HG02884 (cell line): ENCODE results near the gene TBC1D22A.

Experiments used
- ATAC-seq: cut with Tn5 transposase; IDR thresholded peaks from one replicate; pipeline ENCODE4 v1.9.1; 2021; ENCODE audit warnings: mild to moderate bottlenecking, moderate library complexity; ENCODE audit not compliant: unreplicated experiment

Gene TBC1D22A

DNA sequence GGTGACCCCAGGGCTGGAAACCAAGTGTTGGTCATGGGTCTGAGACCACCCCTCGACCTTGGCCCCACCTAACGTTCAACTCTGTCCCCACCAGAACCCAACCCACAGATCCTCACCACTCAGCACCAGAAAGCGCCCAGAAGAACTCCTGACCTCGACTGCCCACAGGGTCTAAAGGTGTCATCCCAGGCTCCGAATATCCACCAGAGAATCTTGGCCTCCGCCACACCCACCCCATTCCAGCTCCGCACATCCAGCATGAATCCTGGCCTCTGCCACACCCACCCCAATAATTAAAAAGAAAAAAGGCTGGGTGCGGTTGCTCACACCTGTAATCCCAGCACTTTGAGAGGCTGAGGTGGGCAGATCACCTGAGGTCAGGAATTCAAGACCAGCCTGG, 25.7 kb upstream of the TBC1D22A start:
- no peak for ATAC-seq

DNA sequence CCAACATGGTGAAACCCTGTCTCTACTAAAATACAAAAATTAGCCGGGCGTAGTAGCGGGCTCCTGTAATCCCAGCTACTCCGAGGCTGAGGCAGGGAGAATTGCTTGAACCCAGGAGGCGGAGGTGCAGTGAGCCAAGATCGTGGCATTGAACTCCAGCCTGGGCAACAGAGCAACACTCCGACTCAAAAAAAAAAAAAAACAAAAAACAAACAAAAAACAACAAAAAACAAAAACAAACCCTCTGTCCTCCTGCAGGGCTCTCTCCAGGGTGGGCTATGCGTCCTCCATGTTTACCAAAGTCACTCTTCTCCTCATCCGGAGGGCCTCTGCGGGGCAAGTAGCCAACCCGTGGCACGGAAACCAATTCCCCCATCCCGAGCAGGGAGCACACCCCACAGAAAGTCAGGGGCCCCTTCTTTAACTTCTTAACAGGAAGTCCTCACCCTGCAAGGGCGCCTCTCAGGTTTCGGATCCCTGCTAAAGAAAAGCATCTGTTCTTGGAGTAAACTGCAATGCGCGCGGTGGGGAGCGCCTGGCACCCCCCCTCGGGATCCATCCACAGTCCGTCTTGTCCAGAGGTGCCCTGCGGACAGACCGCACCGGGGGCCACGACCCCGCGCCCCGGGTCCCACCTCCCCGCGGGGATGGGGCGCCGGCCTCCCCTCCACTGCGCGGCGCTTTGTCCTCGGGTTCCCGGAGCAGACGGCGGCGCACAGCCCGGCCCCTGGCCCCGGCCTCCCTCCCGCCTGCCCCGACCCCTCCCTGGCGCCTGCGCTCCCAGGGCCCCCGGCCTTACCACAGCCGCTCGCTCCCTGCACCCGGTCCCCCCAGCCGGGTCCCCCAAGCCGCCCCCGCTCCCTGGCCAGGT, 25.1 kb upstream of the TBC1D22A start:
- ATAC-seq = no peak

GRCh38 chr22:46737976-46738646, 24.3 kb upstream of the TBC1D22A start, which contains the start of gene CERK:
TSS of gene CERK (minus strand) at chr22:46738252. CDS start at chr22:46738148, 104 bp downstream.
- no peak for ATAC-seq

DNA sequence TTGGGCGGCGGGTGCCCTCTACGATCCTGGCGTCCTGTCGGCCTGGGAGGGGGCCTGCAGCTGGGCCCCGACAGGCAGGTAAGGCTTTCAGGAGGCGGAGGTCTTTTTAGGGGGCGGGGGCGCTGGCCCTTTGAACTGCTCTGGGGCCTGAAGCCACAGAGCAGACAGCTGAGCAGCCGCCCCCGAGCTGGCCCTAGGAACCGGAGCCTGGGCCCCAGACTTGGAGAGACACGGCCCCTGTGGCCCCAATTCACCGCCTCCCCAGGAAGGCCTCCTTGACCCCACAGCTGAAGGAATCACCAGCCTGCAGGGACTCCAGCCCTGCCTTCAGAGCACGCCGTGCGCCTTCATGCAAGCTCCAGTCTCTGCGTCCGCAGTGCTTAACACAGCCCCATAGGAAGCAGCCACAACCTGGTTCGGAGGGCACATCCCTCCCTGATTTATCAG, 23.8 kb upstream of the TBC1D22A start:
- no peak for ATAC-seq

DNA sequence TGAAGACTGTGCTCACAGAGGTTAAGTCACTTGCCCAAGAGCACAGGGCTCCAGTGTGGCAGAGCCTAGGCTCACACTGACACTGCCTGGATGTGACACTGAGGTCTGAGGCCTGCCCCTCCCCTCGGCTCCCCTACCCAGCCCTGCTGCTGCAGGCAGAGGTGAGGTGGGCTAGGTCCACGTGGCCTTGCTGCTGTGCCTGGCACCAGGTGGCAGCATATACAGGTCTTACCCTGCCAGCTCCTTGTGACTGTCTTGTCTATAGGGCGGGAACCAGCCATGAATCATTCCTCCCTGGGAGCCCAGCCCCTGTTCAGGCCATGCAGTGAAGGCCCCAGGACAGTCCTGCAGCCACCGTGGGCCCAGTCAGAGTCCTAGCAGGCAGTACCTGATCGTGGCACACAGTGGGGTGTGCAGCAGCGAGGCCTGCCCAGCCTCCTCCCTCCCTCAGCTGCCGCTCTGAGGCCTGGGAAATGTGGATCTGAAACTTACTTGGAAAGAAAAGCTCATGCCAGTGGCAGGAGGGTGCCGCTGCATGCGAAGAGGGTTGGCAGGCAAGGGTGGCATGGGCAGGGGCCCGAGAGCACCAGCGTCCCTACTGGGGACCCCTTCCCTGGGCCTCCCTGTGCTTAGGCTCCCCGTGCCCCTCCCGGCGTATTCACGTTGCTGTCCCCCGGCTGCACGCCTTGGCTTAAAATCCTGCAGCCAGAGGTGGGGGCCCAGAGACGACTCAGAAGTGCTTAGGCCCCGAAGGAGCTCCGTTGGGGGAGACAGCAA, 23.2 kb upstream of the TBC1D22A start:
- no peak for ATAC-seq

DNA sequence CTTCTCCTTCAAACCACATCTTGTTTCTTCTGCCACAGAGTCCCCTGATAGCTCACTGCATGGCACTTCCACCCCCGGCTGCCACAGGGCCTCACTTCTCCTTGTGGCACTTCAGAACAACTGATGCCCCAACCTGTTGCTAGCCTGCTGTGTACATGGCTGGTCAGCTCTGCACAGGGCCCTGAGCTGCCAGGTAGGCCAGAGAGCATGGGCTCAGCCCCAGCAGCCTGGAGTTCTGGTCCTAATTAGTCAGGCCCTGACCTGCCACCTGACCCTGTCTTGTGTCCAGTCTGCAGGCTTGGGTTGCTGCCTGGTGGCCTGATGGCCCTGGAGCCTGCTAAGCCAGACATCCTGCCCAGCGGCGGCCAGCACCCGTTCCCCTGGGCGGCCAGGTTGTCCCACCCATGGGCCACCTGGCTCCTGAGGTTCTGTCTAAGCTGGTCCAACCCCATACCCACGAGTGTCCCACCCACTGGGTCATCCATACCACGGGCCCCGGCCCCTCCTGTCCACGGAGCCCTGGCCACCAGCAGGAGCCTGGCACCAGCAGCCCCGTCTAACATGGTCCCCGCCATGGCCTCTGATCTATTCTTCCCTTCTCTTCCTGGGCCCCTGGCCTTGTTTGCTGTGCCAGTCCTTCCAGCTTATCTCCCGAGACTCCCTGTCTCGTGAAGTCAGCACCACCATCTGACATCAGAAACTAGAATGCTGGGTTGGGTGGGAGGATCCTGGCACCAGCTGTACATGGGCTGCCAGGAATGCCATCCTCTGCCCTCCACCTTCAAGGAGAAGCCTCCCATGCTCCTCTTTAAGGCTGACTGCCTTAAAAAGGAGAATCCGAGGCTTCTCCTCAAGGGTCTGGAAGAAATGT, 21.3 kb upstream of the TBC1D22A start:
- no peak for ATAC-seq

GRCh38 chr22:46741974-46742519, 20.4 kb upstream of the TBC1D22A start:
- ATAC-seq = no peak

- ATAC-seq = no peak
Observed at GRCh38 chr22:46742576-46743221, 19.8 kb upstream of the TBC1D22A start.

DNA sequence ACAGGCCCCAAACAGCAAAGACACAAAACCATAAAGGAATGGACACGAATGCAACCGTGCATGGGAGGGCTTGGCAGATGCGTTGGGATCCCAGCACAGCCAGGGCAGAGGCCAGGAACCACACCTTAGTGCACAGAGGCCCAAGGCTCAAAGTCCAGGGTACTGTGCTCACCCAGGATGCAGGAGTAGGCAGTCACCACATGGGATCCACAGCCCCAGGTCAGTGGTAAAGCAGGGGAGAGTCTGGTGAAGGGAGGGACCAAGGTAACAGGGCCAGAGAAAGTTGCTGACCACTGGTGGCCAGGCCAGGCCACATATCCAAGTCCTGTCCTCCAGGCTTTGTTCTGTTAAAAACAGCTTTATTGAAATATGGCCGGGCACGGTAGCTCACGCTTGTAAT, 17.9 kb upstream of the TBC1D22A start:
- no peak for ATAC-seq

DNA sequence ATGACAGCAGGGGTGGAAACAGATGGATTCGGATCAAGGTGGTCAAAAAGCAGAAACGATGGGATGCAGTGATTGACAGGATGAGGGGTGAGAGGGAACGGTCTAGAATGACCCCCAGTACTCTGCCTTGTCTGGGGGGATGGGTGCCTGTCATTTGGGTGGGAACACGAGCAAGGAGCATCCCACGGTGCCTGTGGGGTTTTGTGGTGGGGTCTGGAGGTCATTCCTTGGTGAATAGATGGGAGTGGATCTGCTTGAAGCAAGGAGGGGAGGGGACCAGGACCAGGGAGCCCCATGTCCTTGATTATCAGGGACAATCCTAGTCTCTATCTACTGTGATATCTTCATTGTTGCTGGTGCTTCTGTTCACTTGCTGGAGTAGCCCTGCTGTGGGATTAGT, 16.3 kb upstream of the TBC1D22A start:
- no peak for ATAC-seq

- ATAC-seq = no peak
Observed at GRCh38 chr22:46746620-46747019, 15.8 kb upstream of the TBC1D22A start.

DNA sequence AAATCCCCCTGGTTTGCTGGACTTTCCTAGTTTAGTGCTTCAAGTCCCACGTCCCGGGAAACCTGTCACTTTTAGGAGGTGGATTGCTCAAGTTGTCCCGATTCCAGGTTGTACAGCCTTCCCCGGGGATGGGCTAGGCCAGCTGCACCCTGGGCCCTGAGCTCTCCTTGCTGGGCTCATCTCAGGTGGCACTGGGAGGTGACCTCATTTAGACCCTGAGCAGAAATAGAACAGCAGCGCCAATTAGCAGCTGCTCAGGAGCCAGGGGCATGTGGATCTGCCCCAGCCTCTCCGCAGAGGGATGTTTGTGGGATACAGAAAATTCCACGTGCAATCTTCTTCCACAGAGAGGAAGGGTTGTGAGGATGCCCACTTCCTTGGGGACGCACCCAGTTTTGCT, 14.8 kb upstream of the TBC1D22A start:
- ATAC-seq = no peak

- no peak for ATAC-seq
Observed at GRCh38 chr22:46748206-46748907, 14.1 kb upstream of the TBC1D22A start.

GRCh38 chr22:46748908-46749675, 13.4 kb upstream of the TBC1D22A start:
- no peak for ATAC-seq

- ATAC-seq = no peak
Observed at GRCh38 chr22:46749682-46750529, 12.5 kb upstream of the TBC1D22A start.

DNA sequence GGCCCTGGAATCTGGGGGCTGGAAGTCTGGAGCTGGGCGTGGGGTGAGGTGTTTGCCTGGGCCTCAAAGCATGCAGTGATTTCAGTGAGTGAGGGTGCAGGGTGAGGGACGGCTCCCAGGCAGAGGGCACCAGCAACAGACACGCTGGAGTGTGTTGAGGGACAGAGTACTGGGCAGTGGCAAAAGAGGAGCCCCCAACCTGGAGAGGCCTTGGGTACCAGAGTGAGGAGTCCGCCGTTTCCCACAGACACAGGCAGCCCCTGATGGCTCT, 12.0 kb upstream of the TBC1D22A start:
- no peak for ATAC-seq

DNA sequence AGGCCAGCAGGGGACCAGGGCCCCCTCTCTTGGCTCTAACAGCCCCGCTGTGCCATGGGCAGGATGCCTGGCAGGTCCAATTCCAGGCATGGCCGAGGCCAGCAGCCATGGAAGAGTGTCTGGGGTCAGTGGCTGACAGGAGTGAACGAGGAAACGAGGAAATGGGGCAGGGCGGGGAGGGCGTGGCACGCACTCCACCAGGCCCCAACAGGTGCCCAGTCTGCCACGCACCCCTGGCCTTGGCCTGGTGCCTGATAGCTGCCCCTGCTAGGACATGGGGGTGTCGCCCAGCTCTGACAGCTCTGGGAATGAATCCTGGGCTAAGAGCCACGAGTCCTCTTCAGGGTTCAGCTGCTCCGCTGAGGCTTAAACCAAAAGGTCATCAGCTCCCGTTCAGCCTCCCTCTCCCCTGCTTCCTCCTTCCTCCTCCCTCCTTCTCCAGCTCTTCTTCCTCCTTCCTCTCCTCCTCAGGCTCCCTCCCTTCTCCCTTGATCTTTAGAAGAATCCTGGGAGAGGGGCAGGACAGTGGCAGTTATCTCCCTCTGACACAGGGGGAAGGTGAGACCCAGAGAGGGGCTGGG, 11.5 kb upstream of the TBC1D22A start:
- no peak for ATAC-seq
